ENCODE results near the gene SLC30A9. TPM values are rescaled to one million over a fixed set of nuclear protein-coding genes. Genes with fewer than 3 reads are reported as not detected.

Gene SLC30A9
- total and polyA plus RNA-seq, 2 donors (not counting 3 experiments of a cell fraction or from before 2014, with no cell fraction given) = 24.5 to 40.6 TPM

DNA sequence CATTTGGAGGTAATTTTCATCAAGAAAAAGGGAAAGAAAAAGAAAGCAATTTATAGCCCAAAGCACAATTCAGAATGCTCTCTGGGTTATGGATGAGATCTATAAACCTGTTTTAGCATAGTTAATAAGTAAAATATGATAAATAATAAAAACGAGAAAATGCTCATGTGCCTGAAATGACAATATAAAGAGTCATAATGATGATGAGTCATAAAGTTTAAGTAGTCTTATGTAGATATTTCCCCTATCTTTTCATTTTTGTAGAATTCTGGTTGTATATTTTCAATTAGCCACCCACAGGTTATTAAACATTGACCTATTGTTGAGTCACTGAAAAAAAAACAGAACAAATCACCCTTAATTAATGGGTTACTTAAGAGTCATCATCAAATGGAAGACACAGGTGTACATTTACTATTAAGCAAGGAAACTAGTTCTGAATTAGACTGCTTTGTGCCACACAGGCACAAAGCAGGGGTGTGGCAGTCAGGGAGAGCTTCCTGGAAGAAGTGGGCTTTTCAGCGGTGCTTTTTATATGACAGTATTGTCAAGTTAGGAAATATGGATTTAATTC lies 132.8 kb downstream of the SLC30A9 start:
- DNase-seq (ENCODE audit: low read depth, low spot score) = no peak
- Histone ChIP-seq H3K36me3 (ENCODE audit: control insufficient read depth in 2 of 2, extremely low read depth in 1 of 2, insufficient read depth in 2 of 2, low read length in 2 of 2) (no peaks in the 10 kb centered on the region), H3K9me3 (replicated peaks; ENCODE audit: control insufficient read depth, insufficient read depth, low read length) (no peaks in the 10 kb centered on the region), H3K4me2 (ENCODE audit: insufficient read depth, low read length) (no peak overlapping the region), H2AFZ (ENCODE audit: low read depth, low read length) (no peak overlapping the region), H3K9ac (replicated peaks; ENCODE audit: extremely low read depth, insufficient read depth, low read length) (no peak overlapping the region), H3K4me1 (ENCODE audit: control insufficient read depth, extremely low read depth, insufficient read depth, low read length) (no peaks in the 10 kb centered on the region), H3K9me1 (replicated peaks; ENCODE audit: control insufficient read depth, extremely low read depth, insufficient read depth, low read length) (no peaks in the 10 kb centered on the region), H3K27ac (ENCODE audit: insufficient read depth, low read depth, low read length) (no peak overlapping the region), H3K4me3 (replicated peaks in 1 of 3; ENCODE audit: insufficient read depth in 1 of 3, low read depth in 1 of 3, low read length in 3 of 3) (no peak overlapping the region), H4K20me1 (replicated peaks; ENCODE audit: control insufficient read depth, extremely low read depth, insufficient read depth, low read length) (no peaks in the 10 kb centered on the region), H3K79me2 (ENCODE audit: control insufficient read depth, insufficient read depth, low read length) (no peaks in the 10 kb centered on the region), H3K27me3 (ENCODE audit: control insufficient read depth in 2 of 2, insufficient read depth in 2 of 2, low read length in 2 of 2) (no peaks in the 10 kb centered on the region)
- intact Hi-C loops (cut with micrococcal nuclease) = no loop called here
- POLR2A ChIA-PET = no interaction called here
- TF ChIP-seq POLR2A (IDR thresholded peaks at IDR 0.05; ENCODE audit: low read depth, low read length) (no peak), JUN (IDR thresholded peaks at IDR 0.05; ENCODE audit: borderline replicate concordance, insufficient read depth, insufficient read length, low read depth) (peak; percentile 6)
- TF ChIP-seq, protein P1, sequence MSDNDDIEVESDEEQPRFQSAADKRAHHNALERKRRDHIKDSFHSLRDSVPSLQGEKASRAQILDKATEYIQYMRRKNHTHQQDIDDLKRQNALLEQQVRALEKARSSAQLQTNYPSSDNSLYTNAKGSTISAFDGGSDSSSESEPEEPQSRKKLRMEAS (IDR thresholded peaks at IDR 0.05; ENCODE audit: insufficient read depth, insufficient read length) = no peak
- CTCF ChIA-PET = interaction anchor here (0.6 kb wide), 1 partner anchor 416 kb away, joined by 3 read pairs; no protein-coding TSS in a partner anchor
- no peak for FAIRE-seq
- no TSS peak for BruUV-seq (replicated peaks)
- dilution Hi-C loops (cut with MboI; ENCODE audit: extremely low pct_ligation_motif_present, low sequenced_read_pairs) = no loop called here

DNA sequence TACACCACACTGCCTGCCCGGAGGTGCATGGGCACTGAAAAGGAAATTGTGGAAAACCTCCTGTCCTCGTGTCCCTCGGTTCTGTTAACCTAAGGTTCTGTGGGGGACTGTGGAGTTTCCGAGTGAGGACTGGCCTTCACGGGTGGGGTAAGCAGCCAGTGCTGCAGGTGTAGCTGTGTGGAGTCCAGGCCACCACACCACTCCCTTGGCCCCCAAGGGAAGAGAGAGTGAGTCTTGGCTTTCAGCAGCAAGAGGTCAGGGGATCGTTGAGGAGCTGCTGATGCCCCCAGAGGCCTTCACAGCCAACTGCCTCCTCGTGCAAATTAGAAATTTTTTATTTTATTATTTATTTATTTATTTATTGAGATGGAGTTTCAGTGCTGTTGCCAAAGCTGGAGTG lies 141.8 kb downstream of the SLC30A9 start:
- Histone ChIP-seq H3K27me3 (ENCODE audit: control insufficient read depth in 2 of 2, insufficient read depth in 2 of 2, low read length in 2 of 2) (peaks cover 0 to 4% of the 10 kb centered on the region in 2 experiments), H3K9me1 (replicated peaks; ENCODE audit: control insufficient read depth, extremely low read depth, insufficient read depth, low read length) (no peaks in the 10 kb centered on the region), H3K79me2 (ENCODE audit: control insufficient read depth, insufficient read depth, low read length) (no peaks in the 10 kb centered on the region), H3K4me1 (ENCODE audit: control insufficient read depth, extremely low read depth, insufficient read depth, low read length) (no peaks in the 10 kb centered on the region), H3K9me3 (replicated peaks; ENCODE audit: control insufficient read depth, insufficient read depth, low read length) (no peaks in the 10 kb centered on the region), H3K27ac (ENCODE audit: insufficient read depth, low read depth, low read length) (no peak overlapping the region), H2AFZ (ENCODE audit: low read depth, low read length) (no peak overlapping the region), H4K20me1 (replicated peaks; ENCODE audit: control insufficient read depth, extremely low read depth, insufficient read depth, low read length) (no peaks in the 10 kb centered on the region), H3K36me3 (ENCODE audit: control insufficient read depth in 2 of 2, extremely low read depth in 1 of 2, insufficient read depth in 2 of 2, low read length in 2 of 2) (no peaks in the 10 kb centered on the region), H3K4me2 (ENCODE audit: insufficient read depth, low read length) (no peak overlapping the region), H3K9ac (replicated peaks; ENCODE audit: extremely low read depth, insufficient read depth, low read length) (no peak overlapping the region), H3K4me3 (replicated peaks in 1 of 3; ENCODE audit: insufficient read depth in 1 of 3, low read depth in 1 of 3, low read length in 3 of 3) (no peak overlapping the region)
- DNase-seq (ENCODE audit: low read depth, low spot score) (no peak), FAIRE-seq (no peak)
- dilution Hi-C loops (cut with MboI; ENCODE audit: extremely low pct_ligation_motif_present, low sequenced_read_pairs) = no loop called here
- intact Hi-C loops (cut with micrococcal nuclease) = no loop called here
- ChIA-PET CTCF (interaction anchor here (1.0 kb wide), 1 partner anchor 11 kb away, joined by 3 read pairs; no protein-coding TSS in a partner anchor), POLR2A (interaction anchor here (0.6 kb wide), 1 partner anchor 440 kb away, joined by 3 read pairs; no protein-coding TSS in a partner anchor)
- TF ChIP-seq POLR2AphosphoS5 (IDR thresholded peaks at IDR 0.05; ENCODE audit: insufficient read depth, low read depth, low read length) = no peak
- TF ChIP-seq GATA2 (IDR thresholded peaks at IDR 0.05; ENCODE audit: insufficient read depth, insufficient read length, low read depth, low read length) = no peak
- no peak for TF ChIP-seq POLR2A (IDR thresholded peaks at IDR 0.05; ENCODE audit: low read depth, low read length)
- no peak for TF ChIP-seq MYC (IDR thresholded peaks at IDR 0.05; ENCODE audit: low read depth, low read length)
- TF ChIP-seq, protein P1 (IDR thresholded peaks at IDR 0.05; ENCODE audit: insufficient read depth, insufficient read length) = no peak
- TF ChIP-seq, protein P2, sequence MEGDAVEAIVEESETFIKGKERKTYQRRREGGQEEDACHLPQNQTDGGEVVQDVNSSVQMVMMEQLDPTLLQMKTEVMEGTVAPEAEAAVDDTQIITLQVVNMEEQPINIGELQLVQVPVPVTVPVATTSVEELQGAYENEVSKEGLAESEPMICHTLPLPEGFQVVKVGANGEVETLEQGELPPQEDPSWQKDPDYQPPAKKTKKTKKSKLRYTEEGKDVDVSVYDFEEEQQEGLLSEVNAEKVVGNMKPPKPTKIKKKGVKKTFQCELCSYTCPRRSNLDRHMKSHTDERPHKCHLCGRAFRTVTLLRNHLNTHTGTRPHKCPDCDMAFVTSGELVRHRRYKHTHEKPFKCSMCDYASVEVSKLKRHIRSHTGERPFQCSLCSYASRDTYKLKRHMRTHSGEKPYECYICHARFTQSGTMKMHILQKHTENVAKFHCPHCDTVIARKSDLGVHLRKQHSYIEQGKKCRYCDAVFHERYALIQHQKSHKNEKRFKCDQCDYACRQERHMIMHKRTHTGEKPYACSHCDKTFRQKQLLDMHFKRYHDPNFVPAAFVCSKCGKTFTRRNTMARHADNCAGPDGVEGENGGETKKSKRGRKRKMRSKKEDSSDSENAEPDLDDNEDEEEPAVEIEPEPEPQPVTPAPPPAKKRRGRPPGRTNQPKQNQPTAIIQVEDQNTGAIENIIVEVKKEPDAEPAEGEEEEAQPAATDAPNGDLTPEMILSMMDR (IDR thresholded peaks at IDR 0.05; ENCODE audit: extremely low read depth in 1 of 2, insufficient read depth in 1 of 2, low read depth in 1 of 2, low read length in 2 of 2) = no peak
- TF ChIP-seq EZH2 (IDR thresholded peaks at IDR 0.05; ENCODE audit: borderline replicate concordance, low read depth, low read length, severe bottlenecking) = no peak
- no peak for TF ChIP-seq JUN (IDR thresholded peaks at IDR 0.05; ENCODE audit: borderline replicate concordance, insufficient read depth, insufficient read length, low read depth)
- TF ChIP-seq FOS (IDR thresholded peaks at IDR 0.05; ENCODE audit: borderline replicate concordance, insufficient read depth, low read length) = no peak
- BruUV-seq (replicated peaks) = no TSS peak

All from endothelial cell of umbilical vein (primary cell).